SK-N-SH (cell line): Measurements from ENCODE around the gene MYO18B.

Experiments used
- CHD2 ChIP-seq: fragments of 150-350 bp; IDR thresholded peaks from 2 replicates; pipeline ENCODE4 v1.6.1; 2018; ENCODE audit warnings: low read length; ENCODE audit not compliant: partially characterized antibody
- EZH2phosphoT487 ChIP-seq: fragments of 200-600 bp; sonication (generic); IDR thresholded peaks from 2 replicates; pipeline ENCODE4 v1.6.1; 2017; ENCODE audit warnings: low read depth, mixed run types, mild to moderate bottlenecking, antibody characterized with exemption, moderate library complexity, borderline replicate concordance
- GATA2 ChIP-seq: sonication (generic); formaldehyde crosslinking; IDR thresholded peaks from 2 replicates; pipeline ENCODE4 v1.5.0; 2020; ENCODE audit warnings: mild to moderate bottlenecking, missing genetic modification reagents
- JUND ChIP-seq: IDR thresholded peaks from 2 replicates; pipeline ENCODE4 v1.4.0; 2012
- POLR2AphosphoS5 ChIP-seq: IDR thresholded peaks from 2 replicates; pipeline ENCODE4 v1.6.1; 2012; ENCODE audit warnings: low read depth, low read length
- RFX5 ChIP-seq: IDR thresholded peaks from 2 replicates; pipeline ENCODE4 v1.6.1; 2012; ENCODE audit warnings: mild to moderate bottlenecking, improper control_type of control experiment, low read length
- SMC3 ChIP-seq: IDR thresholded peaks from 2 replicates; pipeline ENCODE4 v1.6.1; 2012; ENCODE audit warnings: low read depth, low read length, improper control_type of control experiment
- TCF12 ChIP-seq: IDR thresholded peaks from 2 replicates; pipeline ENCODE4 v1.4.0; 2012
- TEAD4 ChIP-seq: IDR thresholded peaks from 2 replicates; pipeline ENCODE4 v1.4.0; 2012; ENCODE audit warnings: mild to moderate bottlenecking, borderline replicate concordance; ENCODE audit not compliant: insufficient read depth
- TF ChIP-seq, protein P1 (sequence below): fragments of 200-600 bp; sonication (generic); IDR thresholded peaks from 2 replicates; pipeline ENCODE4 v1.6.1; 2017; ENCODE audit warnings: antibody characterized with exemption, mild to moderate bottlenecking, moderate library complexity
- TF ChIP-seq, protein P2 (sequence below): IDR thresholded peaks from 2 replicates; pipeline ENCODE4 v1.6.1; 2012; ENCODE audit warnings: mild to moderate bottlenecking, low read depth, low read length, moderate library complexity

DNA sequence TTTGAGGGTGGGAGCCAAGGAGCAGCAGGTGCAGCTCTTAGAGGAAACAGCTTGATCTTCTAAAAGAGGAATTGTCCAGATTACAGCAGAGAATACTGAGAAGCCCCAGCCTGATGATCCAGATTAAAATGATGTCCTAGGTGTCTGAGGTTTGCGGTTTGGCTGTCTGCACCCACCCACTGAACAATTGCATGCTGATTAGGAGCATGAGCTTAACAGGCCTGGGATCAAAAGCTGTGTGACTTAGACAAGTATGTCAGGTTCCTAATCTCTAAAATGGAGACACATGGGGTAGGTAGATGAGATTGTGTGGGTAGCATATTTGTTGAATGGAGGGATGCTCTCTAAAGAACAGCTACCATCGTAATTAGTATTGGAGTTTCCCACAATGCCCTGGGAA is 260.5 kb downstream of the MYO18B start:
- TF ChIP-seq, protein P1, sequence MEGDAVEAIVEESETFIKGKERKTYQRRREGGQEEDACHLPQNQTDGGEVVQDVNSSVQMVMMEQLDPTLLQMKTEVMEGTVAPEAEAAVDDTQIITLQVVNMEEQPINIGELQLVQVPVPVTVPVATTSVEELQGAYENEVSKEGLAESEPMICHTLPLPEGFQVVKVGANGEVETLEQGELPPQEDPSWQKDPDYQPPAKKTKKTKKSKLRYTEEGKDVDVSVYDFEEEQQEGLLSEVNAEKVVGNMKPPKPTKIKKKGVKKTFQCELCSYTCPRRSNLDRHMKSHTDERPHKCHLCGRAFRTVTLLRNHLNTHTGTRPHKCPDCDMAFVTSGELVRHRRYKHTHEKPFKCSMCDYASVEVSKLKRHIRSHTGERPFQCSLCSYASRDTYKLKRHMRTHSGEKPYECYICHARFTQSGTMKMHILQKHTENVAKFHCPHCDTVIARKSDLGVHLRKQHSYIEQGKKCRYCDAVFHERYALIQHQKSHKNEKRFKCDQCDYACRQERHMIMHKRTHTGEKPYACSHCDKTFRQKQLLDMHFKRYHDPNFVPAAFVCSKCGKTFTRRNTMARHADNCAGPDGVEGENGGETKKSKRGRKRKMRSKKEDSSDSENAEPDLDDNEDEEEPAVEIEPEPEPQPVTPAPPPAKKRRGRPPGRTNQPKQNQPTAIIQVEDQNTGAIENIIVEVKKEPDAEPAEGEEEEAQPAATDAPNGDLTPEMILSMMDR, result no peak
- TF ChIP-seq, protein P2, sequence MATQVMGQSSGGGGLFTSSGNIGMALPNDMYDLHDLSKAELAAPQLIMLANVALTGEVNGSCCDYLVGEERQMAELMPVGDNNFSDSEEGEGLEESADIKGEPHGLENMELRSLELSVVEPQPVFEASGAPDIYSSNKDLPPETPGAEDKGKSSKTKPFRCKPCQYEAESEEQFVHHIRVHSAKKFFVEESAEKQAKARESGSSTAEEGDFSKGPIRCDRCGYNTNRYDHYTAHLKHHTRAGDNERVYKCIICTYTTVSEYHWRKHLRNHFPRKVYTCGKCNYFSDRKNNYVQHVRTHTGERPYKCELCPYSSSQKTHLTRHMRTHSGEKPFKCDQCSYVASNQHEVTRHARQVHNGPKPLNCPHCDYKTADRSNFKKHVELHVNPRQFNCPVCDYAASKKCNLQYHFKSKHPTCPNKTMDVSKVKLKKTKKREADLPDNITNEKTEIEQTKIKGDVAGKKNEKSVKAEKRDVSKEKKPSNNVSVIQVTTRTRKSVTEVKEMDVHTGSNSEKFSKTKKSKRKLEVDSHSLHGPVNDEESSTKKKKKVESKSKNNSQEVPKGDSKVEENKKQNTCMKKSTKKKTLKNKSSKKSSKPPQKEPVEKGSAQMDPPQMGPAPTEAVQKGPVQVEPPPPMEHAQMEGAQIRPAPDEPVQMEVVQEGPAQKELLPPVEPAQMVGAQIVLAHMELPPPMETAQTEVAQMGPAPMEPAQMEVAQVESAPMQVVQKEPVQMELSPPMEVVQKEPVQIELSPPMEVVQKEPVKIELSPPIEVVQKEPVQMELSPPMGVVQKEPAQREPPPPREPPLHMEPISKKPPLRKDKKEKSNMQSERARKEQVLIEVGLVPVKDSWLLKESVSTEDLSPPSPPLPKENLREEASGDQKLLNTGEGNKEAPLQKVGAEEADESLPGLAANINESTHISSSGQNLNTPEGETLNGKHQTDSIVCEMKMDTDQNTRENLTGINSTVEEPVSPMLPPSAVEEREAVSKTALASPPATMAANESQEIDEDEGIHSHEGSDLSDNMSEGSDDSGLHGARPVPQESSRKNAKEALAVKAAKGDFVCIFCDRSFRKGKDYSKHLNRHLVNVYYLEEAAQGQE, result no peak
- TF ChIP-seq CHD2 (no peak), POLR2AphosphoS5 (no peak), JUND (no peak), GATA2 (CRISPR knock-in tag) (no peak), TCF12 (no peak), EZH2phosphoT487 (no peak), RFX5 (no peak), TEAD4 (no peak), SMC3 (no peak)
